ENCODE results near the gene CGRRF1.
A peak's percentile ranks its signal among the peaks of the same experiment; 100 is the strongest.

The CGRRF1 gene, protein sequence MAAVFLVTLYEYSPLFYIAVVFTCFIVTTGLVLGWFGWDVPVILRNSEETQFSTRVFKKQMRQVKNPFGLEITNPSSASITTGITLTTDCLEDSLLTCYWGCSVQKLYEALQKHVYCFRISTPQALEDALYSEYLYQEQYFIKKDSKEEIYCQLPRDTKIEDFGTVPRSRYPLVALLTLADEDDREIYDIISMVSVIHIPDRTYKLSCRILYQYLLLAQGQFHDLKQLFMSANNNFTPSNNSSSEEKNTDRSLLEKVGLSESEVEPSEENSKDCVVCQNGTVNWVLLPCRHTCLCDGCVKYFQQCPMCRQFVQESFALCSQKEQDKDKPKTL

DNA sequence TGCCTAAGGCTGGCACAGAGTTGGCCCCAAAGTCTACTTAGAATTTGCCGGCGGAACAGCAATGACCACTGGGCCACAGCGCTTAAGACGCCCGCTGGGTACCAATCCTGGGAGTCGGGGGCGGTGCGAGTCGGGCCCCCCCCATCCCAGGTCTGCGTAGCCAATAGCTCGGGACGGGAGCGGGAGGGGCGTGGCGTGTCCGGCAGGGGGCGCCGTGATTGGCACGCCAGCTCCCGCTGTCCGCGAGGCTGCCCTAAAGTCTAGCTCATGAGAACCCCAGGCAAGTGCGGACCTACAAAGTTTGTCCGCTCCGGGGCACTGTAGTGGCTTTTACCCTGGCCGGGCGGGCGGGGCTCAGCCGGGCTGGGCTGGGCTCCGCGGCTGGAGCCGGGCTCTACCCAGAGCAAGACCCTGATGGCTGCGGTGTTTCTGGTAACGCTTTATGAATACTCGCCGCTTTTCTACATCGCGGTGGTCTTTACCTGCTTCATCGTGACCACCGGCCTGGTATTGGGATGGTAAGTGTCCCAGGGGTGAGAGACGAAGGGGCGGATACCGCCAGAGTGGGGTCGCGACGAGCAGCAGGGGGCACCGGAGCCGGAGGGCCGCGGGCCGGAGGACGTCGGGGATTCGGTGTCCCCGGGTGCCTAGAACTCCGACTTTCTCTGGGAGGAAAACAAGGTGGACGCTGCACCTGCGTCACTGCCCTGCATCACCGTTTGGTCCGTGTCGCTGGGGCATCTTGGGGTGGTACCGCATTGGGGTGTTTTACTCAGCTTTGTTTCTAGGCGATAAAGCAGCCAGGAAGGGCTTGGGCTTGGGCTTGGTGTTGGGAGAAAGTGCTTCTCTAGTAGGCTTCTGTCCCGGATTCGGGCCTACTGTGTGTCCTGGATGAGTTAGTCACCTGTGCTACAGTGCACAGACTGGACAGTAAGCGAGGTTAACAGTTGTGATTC lies at the start of gene CGRRF1:
TSS of gene CGRRF1 (plus strand) at position 361 of the 956 bp plus-strand sequence. CDS start at position 415, 54 bp downstream.
- Histone ChIP-seq H3K4me1 (ENCODE audit: control insufficient read depth in 2 of 2, insufficient read depth in 2 of 2, low read length in 2 of 2) (peaks cover 7 to 12% of the 10 kb centered on the region in 2 donors), H3K9ac (ENCODE audit: low read depth in 1 of 2, low read length in 2 of 2) (peak within 1 kb of the TSS; percentile 96 to 98), H3K9me3 (ENCODE audit: control insufficient read depth in 2 of 2, low read length in 2 of 2) (no peaks in the 10 kb centered on the region), H3K27ac (ENCODE audit: low read depth in 2 of 2, low read length in 2 of 2) (peak within 1 kb of the TSS; percentile 77 to 80), H3K27me3 (ENCODE audit: control insufficient read depth in 2 of 2, insufficient read depth in 2 of 2, low read length in 2 of 2) (no peaks in the 10 kb centered on the region), H3K36me3 (ENCODE audit: control insufficient read depth in 2 of 2, insufficient read depth in 2 of 2, low read length in 2 of 2) (peaks cover 0 to 2% of the 10 kb centered on the region in 2 donors), H3K4me3 (ENCODE audit: low read length in 2 of 2) (peak within 1 kb of the TSS; percentile 99 to 100)

DNA sequence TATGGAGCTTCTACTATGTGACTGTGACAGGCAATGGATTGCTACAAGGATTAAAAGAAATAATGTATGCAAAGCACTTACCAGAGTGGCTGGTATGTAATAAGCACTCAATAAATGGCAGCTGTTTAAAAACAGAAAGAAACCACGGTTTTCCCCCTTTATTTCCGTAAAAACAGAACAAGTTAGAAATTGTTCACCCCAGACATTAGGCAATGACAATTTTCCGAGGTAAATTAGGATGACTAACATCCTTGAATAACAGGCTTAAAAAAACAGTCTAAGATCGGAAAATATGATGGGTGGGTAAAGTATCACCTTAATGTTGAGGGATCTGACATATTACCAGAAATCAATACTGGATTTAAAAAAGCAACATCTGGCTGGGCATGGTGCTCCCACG lies 47.7 kb upstream of the CGRRF1 start:
- Histone ChIP-seq H3K4me3 (ENCODE audit: low read length in 2 of 2) (no peak overlapping the region), H3K4me1 (ENCODE audit: control insufficient read depth in 2 of 2, insufficient read depth in 2 of 2, low read length in 2 of 2) (no peaks in the 10 kb centered on the region), H3K27me3 (ENCODE audit: control insufficient read depth in 2 of 2, insufficient read depth in 2 of 2, low read length in 2 of 2) (no peaks in the 10 kb centered on the region)

DNA sequence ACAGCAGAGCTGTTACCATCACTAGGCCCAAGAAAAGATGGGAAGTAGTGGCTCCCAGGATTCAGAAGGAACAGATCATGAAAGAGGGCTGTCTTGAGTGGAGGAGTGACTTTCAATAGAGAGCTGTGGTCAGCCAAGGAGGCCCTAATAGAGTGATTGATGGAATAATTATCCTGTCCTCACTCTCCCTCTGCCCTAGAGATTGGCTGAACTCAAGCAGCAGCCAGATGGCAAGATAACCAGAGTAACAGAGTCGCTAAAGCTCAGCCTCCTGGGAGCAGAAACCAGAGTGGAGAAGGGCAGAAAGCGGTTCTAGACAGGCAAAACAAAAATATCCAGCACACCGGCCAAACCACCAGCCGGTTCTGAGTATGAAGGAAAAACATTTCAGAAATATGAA lies 44.1 kb upstream of the CGRRF1 start:
- no peaks in the 10 kb centered on the region for H3K9me3 ChIP-seq (ENCODE audit: control insufficient read depth in 2 of 2, low read length in 2 of 2)
- no peak overlapping the region for H3K4me3 ChIP-seq (ENCODE audit: low read length in 2 of 2)
- no peaks in the 10 kb centered on the region for H3K27me3 ChIP-seq (ENCODE audit: control insufficient read depth in 2 of 2, insufficient read depth in 2 of 2, low read length in 2 of 2)
- H3K4me1 ChIP-seq (ENCODE audit: control insufficient read depth in 2 of 2, insufficient read depth in 2 of 2, low read length in 2 of 2), result peaks cover 0 to 3% of the 10 kb centered on the region in 2 donors
- H3K9ac ChIP-seq (ENCODE audit: low read depth in 1 of 2, low read length in 2 of 2), result no peak overlapping the region
- no peaks in the 10 kb centered on the region for H3K36me3 ChIP-seq (ENCODE audit: control insufficient read depth in 2 of 2, insufficient read depth in 2 of 2, low read length in 2 of 2)
- H3K27ac ChIP-seq (ENCODE audit: low read depth in 2 of 2, low read length in 2 of 2), result no peak overlapping the region

More for the DNA sequence above, 47.7 kb upstream of the CGRRF1 start:
- no peak overlapping the region for H3K27ac ChIP-seq (ENCODE audit: low read depth in 2 of 2, low read length in 2 of 2)
- no peaks in the 10 kb centered on the region for H3K36me3 ChIP-seq (ENCODE audit: control insufficient read depth in 2 of 2, insufficient read depth in 2 of 2, low read length in 2 of 2)
- no peak overlapping the region for H3K9ac ChIP-seq (ENCODE audit: low read depth in 1 of 2, low read length in 2 of 2)
- H3K9me3 ChIP-seq (ENCODE audit: control insufficient read depth in 2 of 2, low read length in 2 of 2), result no peaks in the 10 kb centered on the region

DNA sequence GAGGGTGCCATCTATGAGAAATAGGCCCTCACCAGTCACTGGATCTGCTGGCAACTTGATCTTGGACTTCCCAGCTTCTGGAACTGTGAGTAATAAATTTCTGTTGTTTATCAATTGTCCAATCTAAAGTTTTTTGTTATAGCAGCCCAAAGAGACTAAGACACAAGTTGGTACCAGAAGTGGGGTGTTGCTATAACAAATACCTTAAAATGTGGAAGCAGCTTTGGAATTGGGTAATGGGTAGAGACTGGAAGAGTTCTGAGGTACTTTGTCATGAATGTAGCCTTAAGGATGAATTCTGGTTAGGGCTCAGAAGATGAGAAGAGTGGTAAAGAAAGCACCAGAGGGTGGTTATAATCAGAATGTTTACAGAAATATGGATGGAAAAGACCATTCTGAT lies 42.4 kb upstream of the CGRRF1 start:
- Histone ChIP-seq H3K4me3 (ENCODE audit: low read length in 2 of 2) (no peak overlapping the region), H3K9me3 (ENCODE audit: control insufficient read depth in 2 of 2, low read length in 2 of 2) (no peaks in the 10 kb centered on the region), H3K9ac (ENCODE audit: low read depth in 1 of 2, low read length in 2 of 2) (no peak overlapping the region), H3K27ac (ENCODE audit: low read depth in 2 of 2, low read length in 2 of 2) (no peak overlapping the region), H3K36me3 (ENCODE audit: control insufficient read depth in 2 of 2, insufficient read depth in 2 of 2, low read length in 2 of 2) (no peaks in the 10 kb centered on the region), H3K4me1 (ENCODE audit: control insufficient read depth in 2 of 2, insufficient read depth in 2 of 2, low read length in 2 of 2) (peaks cover 0 to 7% of the 10 kb centered on the region in 2 donors), H3K27me3 (ENCODE audit: control insufficient read depth in 2 of 2, insufficient read depth in 2 of 2, low read length in 2 of 2) (no peaks in the 10 kb centered on the region)

DNA sequence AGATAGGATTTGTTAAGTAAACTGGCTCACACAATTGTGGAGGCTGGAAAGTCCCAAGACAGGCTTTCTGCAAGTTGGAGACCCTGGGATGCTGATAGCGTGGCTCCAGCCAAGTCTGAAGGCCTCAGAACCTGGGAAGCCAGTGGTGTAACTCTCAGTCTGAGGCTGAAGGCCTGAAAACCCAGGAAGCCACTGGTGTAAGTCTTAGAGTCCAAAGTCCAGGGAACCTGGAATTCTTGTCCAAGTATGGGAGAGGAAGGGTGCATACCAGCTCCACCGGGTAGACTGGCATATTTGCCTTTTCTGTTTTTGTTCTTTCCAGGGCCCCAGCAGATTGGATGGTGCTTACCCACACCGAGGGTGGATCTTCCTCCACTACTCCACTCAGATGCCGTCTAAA lies 39.0 kb upstream of the CGRRF1 start:
- Histone ChIP-seq H3K9me3 (ENCODE audit: control insufficient read depth in 2 of 2, low read length in 2 of 2) (no peaks in the 10 kb centered on the region), H3K27me3 (ENCODE audit: control insufficient read depth in 2 of 2, insufficient read depth in 2 of 2, low read length in 2 of 2) (no peaks in the 10 kb centered on the region), H3K4me3 (ENCODE audit: low read length in 2 of 2) (no peak overlapping the region)

DNA sequence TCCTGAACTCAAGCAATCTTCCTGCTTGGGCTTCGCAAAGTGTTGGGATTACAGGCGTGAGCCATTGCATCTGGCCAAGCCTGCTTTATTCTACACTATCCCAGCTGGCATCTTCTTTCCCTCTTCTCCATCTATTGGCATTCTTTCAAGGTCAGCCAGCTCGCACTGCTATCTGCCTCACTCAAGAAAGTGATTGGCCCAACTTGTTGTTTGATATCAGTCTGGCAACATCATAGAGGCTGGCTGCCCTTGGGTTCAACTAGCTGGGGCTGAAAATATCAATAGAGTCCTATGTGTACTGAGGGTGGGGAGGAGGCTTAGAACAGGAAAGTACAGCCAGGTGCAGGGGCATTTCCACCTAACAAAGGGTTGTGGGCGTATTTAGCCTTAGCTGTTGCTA lies 38.1 kb upstream of the CGRRF1 start:
- Histone ChIP-seq H3K4me1 (ENCODE audit: control insufficient read depth in 2 of 2, insufficient read depth in 2 of 2, low read length in 2 of 2) (peaks cover 0 to 7% of the 10 kb centered on the region in 2 donors), H3K36me3 (ENCODE audit: control insufficient read depth in 2 of 2, insufficient read depth in 2 of 2, low read length in 2 of 2) (no peaks in the 10 kb centered on the region), H3K4me3 (ENCODE audit: low read length in 2 of 2) (no peak overlapping the region), H3K9me3 (ENCODE audit: control insufficient read depth in 2 of 2, low read length in 2 of 2) (no peaks in the 10 kb centered on the region), H3K27ac (ENCODE audit: low read depth in 2 of 2, low read length in 2 of 2) (no peak overlapping the region), H3K9ac (ENCODE audit: low read depth in 1 of 2, low read length in 2 of 2) (no peak overlapping the region), H3K27me3 (ENCODE audit: control insufficient read depth in 2 of 2, insufficient read depth in 2 of 2, low read length in 2 of 2) (no peaks in the 10 kb centered on the region)

More for the DNA sequence above, 39.0 kb upstream of the CGRRF1 start:
- Histone ChIP-seq H3K4me1 (ENCODE audit: control insufficient read depth in 2 of 2, insufficient read depth in 2 of 2, low read length in 2 of 2) (peaks cover 0 to 7% of the 10 kb centered on the region in 2 donors), H3K9ac (ENCODE audit: low read depth in 1 of 2, low read length in 2 of 2) (no peak overlapping the region), H3K27ac (ENCODE audit: low read depth in 2 of 2, low read length in 2 of 2) (no peak overlapping the region), H3K36me3 (ENCODE audit: control insufficient read depth in 2 of 2, insufficient read depth in 2 of 2, low read length in 2 of 2) (no peaks in the 10 kb centered on the region)

DNA sequence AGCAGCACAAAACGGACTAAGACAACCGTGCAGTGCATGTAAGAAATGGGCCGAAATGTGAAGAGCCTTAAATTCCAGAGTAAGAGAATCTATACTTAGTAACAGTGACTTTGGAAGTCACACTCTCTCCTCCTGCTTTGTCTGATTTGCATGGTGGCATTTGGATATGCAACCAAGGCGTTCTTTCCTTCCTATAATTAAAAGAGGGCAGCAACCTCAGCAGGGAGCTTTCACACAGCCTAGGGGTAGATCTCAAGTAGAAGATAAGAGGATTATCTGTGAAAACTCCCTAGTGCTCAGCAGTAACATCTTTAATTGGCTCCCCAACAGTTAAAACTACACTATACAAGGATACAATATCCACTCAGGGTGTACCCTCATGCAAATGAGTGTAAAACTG lies 37.4 kb upstream of the CGRRF1 start:
- Histone ChIP-seq H3K27ac (ENCODE audit: low read depth in 2 of 2, low read length in 2 of 2) (no peak overlapping the region), H3K27me3 (ENCODE audit: control insufficient read depth in 2 of 2, insufficient read depth in 2 of 2, low read length in 2 of 2) (no peaks in the 10 kb centered on the region)

DNA sequence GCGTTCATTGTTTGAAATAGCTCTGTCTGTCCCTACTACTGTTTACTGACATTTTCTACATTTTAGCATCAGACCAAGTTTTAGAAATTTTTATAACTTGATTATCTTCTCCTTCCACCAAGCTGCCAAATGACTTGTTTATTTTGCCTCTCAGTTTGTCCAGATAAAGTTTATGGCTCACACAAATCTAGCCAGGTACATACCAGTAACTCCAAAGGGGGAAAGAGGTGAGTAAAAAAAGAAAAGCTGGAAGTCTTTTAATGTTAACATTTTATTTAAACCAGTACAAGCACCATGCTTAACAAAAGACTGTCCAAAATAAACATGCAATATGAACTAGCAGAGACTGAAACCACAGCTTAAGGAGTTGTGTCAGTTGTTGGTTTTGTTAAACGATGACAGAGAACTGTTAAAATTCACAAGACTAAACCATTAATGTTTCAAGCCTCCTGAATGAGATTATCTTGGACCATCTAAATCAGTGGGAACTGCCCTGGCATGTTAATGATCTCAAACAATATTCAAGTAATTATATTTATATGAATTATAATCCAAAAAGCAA lies 35.4 kb upstream of the CGRRF1 start:
- Histone ChIP-seq H3K27ac (ENCODE audit: low read depth in 2 of 2, low read length in 2 of 2) (no peak overlapping the region), H3K9me3 (ENCODE audit: control insufficient read depth in 2 of 2, low read length in 2 of 2) (no peaks in the 10 kb centered on the region), H3K27me3 (ENCODE audit: control insufficient read depth in 2 of 2, insufficient read depth in 2 of 2, low read length in 2 of 2) (no peaks in the 10 kb centered on the region), H3K4me1 (ENCODE audit: control insufficient read depth in 2 of 2, insufficient read depth in 2 of 2, low read length in 2 of 2) (peaks cover 0 to 7% of the 10 kb centered on the region in 2 donors), H3K9ac (ENCODE audit: low read depth in 1 of 2, low read length in 2 of 2) (no peak overlapping the region), H3K36me3 (ENCODE audit: control insufficient read depth in 2 of 2, insufficient read depth in 2 of 2, low read length in 2 of 2) (peaks cover 8 to 15% of the 10 kb centered on the region in 2 donors), H3K4me3 (ENCODE audit: low read length in 2 of 2) (no peak overlapping the region)

More for the DNA sequence above, 37.4 kb upstream of the CGRRF1 start:
- H3K9ac ChIP-seq (ENCODE audit: low read depth in 1 of 2, low read length in 2 of 2), result no peak overlapping the region
- H3K9me3 ChIP-seq (ENCODE audit: control insufficient read depth in 2 of 2, low read length in 2 of 2), result no peaks in the 10 kb centered on the region
- no peaks in the 10 kb centered on the region for H3K36me3 ChIP-seq (ENCODE audit: control insufficient read depth in 2 of 2, insufficient read depth in 2 of 2, low read length in 2 of 2)
- H3K4me3 ChIP-seq (ENCODE audit: low read length in 2 of 2), result no peak overlapping the region
- peaks cover 0 to 7% of the 10 kb centered on the region in 2 donors for H3K4me1 ChIP-seq (ENCODE audit: control insufficient read depth in 2 of 2, insufficient read depth in 2 of 2, low read length in 2 of 2)

DNA sequence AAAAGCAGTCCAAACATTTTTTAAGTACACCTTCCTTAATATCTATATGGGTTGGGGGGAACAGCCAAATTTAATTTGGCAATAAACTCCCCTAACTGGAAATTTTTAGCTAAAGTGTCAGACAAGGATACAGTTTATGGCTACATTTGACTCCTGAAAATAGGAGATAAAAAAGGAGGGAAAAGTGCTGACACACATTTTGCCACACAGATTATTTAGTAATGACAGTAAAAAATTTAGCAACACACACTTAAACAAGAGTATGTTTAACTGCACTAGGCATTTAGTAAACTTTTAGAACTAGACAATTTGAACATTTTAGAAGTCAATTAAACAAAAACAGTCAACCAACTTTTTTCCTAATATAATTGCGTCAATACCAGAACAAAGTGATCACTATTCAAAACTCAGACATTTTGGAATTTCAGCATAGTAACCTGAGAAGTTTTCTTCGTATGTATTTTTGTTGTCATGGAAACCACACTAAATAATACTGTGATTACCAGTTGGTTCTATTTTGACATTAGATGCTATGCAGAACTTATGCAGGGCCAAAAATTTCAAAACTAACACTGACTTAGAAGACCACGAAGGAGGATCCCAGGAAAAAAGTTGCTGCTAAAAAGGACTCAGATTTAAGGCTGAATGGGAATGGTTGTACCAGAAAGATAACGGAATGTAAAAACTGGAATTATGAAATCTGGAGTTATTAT lies 34.4 kb upstream of the CGRRF1 start:
- Histone ChIP-seq H3K9ac (ENCODE audit: low read depth in 1 of 2, low read length in 2 of 2) (no peak overlapping the region), H3K4me3 (ENCODE audit: low read length in 2 of 2) (no peak overlapping the region), H3K27ac (ENCODE audit: low read depth in 2 of 2, low read length in 2 of 2) (no peak overlapping the region), H3K36me3 (ENCODE audit: control insufficient read depth in 2 of 2, insufficient read depth in 2 of 2, low read length in 2 of 2) (peaks cover 10 to 20% of the 10 kb centered on the region in 2 donors), H3K27me3 (ENCODE audit: control insufficient read depth in 2 of 2, insufficient read depth in 2 of 2, low read length in 2 of 2) (no peaks in the 10 kb centered on the region), H3K4me1 (ENCODE audit: control insufficient read depth in 2 of 2, insufficient read depth in 2 of 2, low read length in 2 of 2) (peaks cover 0 to 7% of the 10 kb centered on the region in 2 donors), H3K9me3 (ENCODE audit: control insufficient read depth in 2 of 2, low read length in 2 of 2) (no peaks in the 10 kb centered on the region)
